WTC11 (cell line): Measurements from ENCODE around the gene STK17B. TPM values are rescaled to one million over a fixed set of nuclear protein-coding genes. Genes with fewer than 3 reads are reported as not detected.

Experiments used
- ATAC-seq: fragments of 200-7000 bp; cut with Tn5 transposase; 2 replicates; pipeline ENCODE4 v1.10.0; 2021; ENCODE audit warnings: mild to moderate bottlenecking, moderate library complexity
- CTCF ChIA-PET: fragments of 300-600 bp; sonication (Branson Sonifier 250); formaldehyde crosslinking; loops from one replicate; lab custom pipeline; 2021; ENCODE audit warnings: antibody characterized with exemption; lab: Charles Lee
- POLR2A ChIA-PET: fragments of 350-600 bp; sonication (Branson Sonifier 250); formaldehyde crosslinking; loops from one replicate; lab custom pipeline; 2021; ENCODE audit warnings: antibody characterized with exemption; lab: Charles Lee
- DNase-seq: peaks from one replicate; pipeline ENCODE4 v3.0.0; 2021; ENCODE audit warnings: low spot score
- H3K27ac Mint-ChIP-seq: 2 replicates; pipeline ENCODE4 v1.8.0; 2021; ENCODE audit warnings: mixed read lengths
- H3K27me3 Mint-ChIP-seq: 2 replicates; pipeline ENCODE4 v1.8.0; 2021; ENCODE audit warnings: low read depth, mild to moderate bottlenecking, moderate library complexity, mixed read lengths
- H3K36me3 Mint-ChIP-seq: 2 replicates; pipeline ENCODE4 v1.8.0; 2021; ENCODE audit warnings: mixed read lengths
- H3K4me1 Mint-ChIP-seq: 2 replicates; pipeline ENCODE4 v1.8.0; 2022; ENCODE audit warnings: mixed read lengths
- H3K4me3 Mint-ChIP-seq: 2 replicates; pipeline ENCODE4 v1.8.0; 2021; ENCODE audit warnings: mild to moderate bottlenecking, moderate library complexity, mixed read lengths
- H3K9me3 Mint-ChIP-seq: 2 replicates; pipeline ENCODE4 v1.8.0; 2021; ENCODE audit warnings: mixed read lengths
- AR ChIP-seq: fragments of 250-450 bp; sonication (Bioruptor Pico); IDR thresholded peaks from 2 replicates; pipeline ENCODE4 v1.9.0; 2021; ENCODE audit warnings: mild to moderate bottlenecking
- ATF3 ChIP-seq: sonication (generic); formaldehyde crosslinking; conservative IDR thresholded peaks from 2 replicates; pipeline ENCODE4 v1.8.1; 2022; ENCODE audit warnings: mild to moderate bottlenecking, missing genetic modification reagents
- CDX4 ChIP-seq: fragments of 250-450 bp; sonication (Bioruptor Pico); IDR thresholded peaks from 2 replicates; pipeline ENCODE4 v1.9.0; 2021; ENCODE audit warnings: moderate library complexity, mild to moderate bottlenecking, inconsistent platforms, borderline replicate concordance
- E2F1 ChIP-seq: sonication (generic); formaldehyde crosslinking; IDR thresholded peaks from 2 replicates; pipeline ENCODE4 v1.8.0; 2022; ENCODE audit warnings: mild to moderate bottlenecking, missing genetic modification reagents
- E2F5 ChIP-seq: sonication (generic); formaldehyde crosslinking; IDR thresholded peaks from 2 replicates; pipeline ENCODE4 v1.8.1; 2022; ENCODE audit warnings: mild to moderate bottlenecking, moderate library complexity, missing genetic modification reagents
- ETV6 ChIP-seq: sonication (generic); formaldehyde crosslinking; IDR thresholded peaks from 2 replicates; pipeline ENCODE4 v1.8.1; 2022; ENCODE audit warnings: mild to moderate bottlenecking, missing genetic modification reagents
- HMGXB4 ChIP-seq: sonication (generic); formaldehyde crosslinking; IDR thresholded peaks from 2 replicates; pipeline ENCODE4 v1.8.1; 2023; ENCODE audit warnings: mild to moderate bottlenecking, moderate library complexity, missing genetic modification reagents
- NFATC4 ChIP-seq: fragments of 250-450 bp; sonication (Bioruptor Pico); IDR thresholded peaks from 2 replicates; pipeline ENCODE4 v1.9.0; 2021; ENCODE audit warnings: mild to moderate bottlenecking
- NR1H2 ChIP-seq: sonication (generic); formaldehyde crosslinking; IDR thresholded peaks from 2 replicates; pipeline ENCODE4 v1.9.0; 2021; ENCODE audit warnings: mild to moderate bottlenecking, moderate library complexity, missing genetic modification reagents
- OVOL2 ChIP-seq: fragments of 250-450 bp; sonication (Bioruptor Pico); IDR thresholded peaks from 2 replicates; pipeline ENCODE4 v1.9.0; 2021; ENCODE audit warnings: mild to moderate bottlenecking, borderline replicate concordance
- RELA ChIP-seq: sonication (generic); formaldehyde crosslinking; IDR thresholded peaks from 2 replicates; pipeline ENCODE4 v1.8.1; 2022; ENCODE audit warnings: missing genetic modification reagents, mild to moderate bottlenecking, borderline replicate concordance
- STAT6 ChIP-seq: sonication (generic); formaldehyde crosslinking; conservative IDR thresholded peaks from 2 replicates; pipeline ENCODE4 v1.8.1; 2023; ENCODE audit warnings: mild to moderate bottlenecking, low read depth, missing genetic modification reagents, moderate library complexity
- TCF7 ChIP-seq: sonication (generic); formaldehyde crosslinking; IDR thresholded peaks from 2 replicates; pipeline ENCODE4 v1.8.0; 2022; ENCODE audit warnings: mild to moderate bottlenecking, low read depth, missing genetic modification reagents, moderate library complexity
- TEAD4 ChIP-seq: sonication (generic); formaldehyde crosslinking; IDR thresholded peaks from 2 replicates; pipeline ENCODE4 v1.8.0; 2022; ENCODE audit warnings: mild to moderate bottlenecking, missing genetic modification reagents
- USF1 ChIP-seq: sonication (generic); formaldehyde crosslinking; IDR thresholded peaks from 2 replicates; pipeline ENCODE4 v1.8.0; 2022; ENCODE audit warnings: mild to moderate bottlenecking, missing genetic modification reagents
- ZBTB21 ChIP-seq: sonication (generic); formaldehyde crosslinking; IDR thresholded peaks from 2 replicates; pipeline ENCODE4 v1.8.1; 2023; ENCODE audit warnings: mild to moderate bottlenecking, missing genetic modification reagents, borderline replicate concordance
- ZNF416 ChIP-seq: fragments of 250-450 bp; sonication (Bioruptor Pico); IDR thresholded peaks from 2 replicates; pipeline ENCODE4 v1.9.0; 2021; ENCODE audit warnings: mild to moderate bottlenecking, inconsistent platforms
- ZNF423 ChIP-seq: fragments of 250-450 bp; sonication (Bioruptor Pico); IDR thresholded peaks from 2 replicates; pipeline ENCODE4 v2.1.2; 2022; ENCODE audit warnings: mild to moderate bottlenecking, moderate library complexity
- ZNF671 ChIP-seq: fragments of 250-450 bp; sonication (Bioruptor Pico); IDR thresholded peaks from 2 replicates; pipeline ENCODE4 v1.8.0; 2021; ENCODE audit warnings: mild to moderate bottlenecking
- total RNA-seq: library from RNA; stranded (reverse); gene quantifications from 3 replicates; pipeline ENCODE4 v1.2.3, GENCODE V29; 2021

The STK17B gene
- total RNA-seq, 1 experiment from 2014 or later, result 11.8 TPM

- TF ChIP-seq CDX4 (CRISPR knock-in tag), result no peak
- TF ChIP-seq NFATC4 (CRISPR knock-in tag), result no peak
- TF ChIP-seq STAT6 (CRISPR knock-in tag), result no peak
- no peak for TF ChIP-seq HMGXB4 (CRISPR knock-in tag)
- TF ChIP-seq AR (CRISPR knock-in tag), result no peak
Observed at GRCh38 chr2:196183528-196184231, 12.3 kb upstream of the STK17B start (continued).

- Mint-ChIP-seq H3K36me3 (no peaks in the 10 kb centered on the region), H3K27ac (no peak overlapping the region), H3K27me3 (no peaks in the 10 kb centered on the region), H3K4me1 (peaks cover 4% of the 10 kb centered on the region; the same call in 1 of the 2 replicates), H3K9me3 (peaks cover 8% of the 10 kb centered on the region; the same call in 1 of the 2 replicates), H3K4me3 (no peak overlapping the region)
- POLR2A ChIA-PET, result no interaction called here
- no peak for DNase-seq
- CTCF ChIA-PET, result interaction anchor here (1.4 kb wide), 1 partner anchor 105 kb away, joined by 3 read pairs; no protein-coding TSS in a partner anchor
- no peak for ATAC-seq
- no peak for TF ChIP-seq OVOL2 (CRISPR knock-in tag)
- TF ChIP-seq ZNF671 (CRISPR knock-in tag), result no peak
- TF ChIP-seq E2F5 (CRISPR knock-in tag), result no peak
- no peak for TF ChIP-seq RELA (CRISPR knock-in tag)
- no peak for TF ChIP-seq USF1 (CRISPR knock-in tag)
- TF ChIP-seq TEAD4, result no peak
- TF ChIP-seq ZNF423, result no peak
- TF ChIP-seq ZNF416 (CRISPR knock-in tag), result no peak
- no peak for TF ChIP-seq TCF7 (CRISPR knock-in tag)
- TF ChIP-seq NR1H2 (CRISPR knock-in tag), result no peak
- TF ChIP-seq ATF3, result no peak
- TF ChIP-seq STAT6 (CRISPR knock-in tag), result no peak
- no peak for TF ChIP-seq ZBTB21 (CRISPR knock-in tag)
- TF ChIP-seq E2F1 (CRISPR knock-in tag), result no peak
- TF ChIP-seq ETV6, result no peak
Observed at GRCh38 chr2:196183172-196183473, 11.7 kb upstream of the STK17B start.
